Measurements from ENCODE around the gene ABCC4.
"Not testable (repeated sequence)": the region's sequence is repeated elsewhere in the genome, so short reads cannot be mapped to it uniquely, and the experiment has no call there.

Gene ABCC4

GRCh38 chr13:95298971-95299621, 2.2 kb downstream of the ABCC4 start:
- no peak for DNase-seq

- no peak for DNase-seq
Observed at GRCh38 chr13:95298169-95298965, 2.9 kb downstream of the ABCC4 start.

- DNase-seq = peak; percentile 10
Observed at GRCh38 chr13:95296326-95296925, 4.8 kb downstream of the ABCC4 start.

GRCh38 chr13:95295026-95295425, 6.2 kb downstream of the ABCC4 start:
- no peak for DNase-seq

GRCh38 chr13:95292622-95293021, 8.6 kb downstream of the ABCC4 start:
- DNase-seq = no peak

GRCh38 chr13:95289901-95290300, 11.3 kb downstream of the ABCC4 start:
- DNase-seq = not testable (repeated sequence)

- DNase-seq = no peak
Observed at GRCh38 chr13:95289020-95289444, 12.2 kb downstream of the ABCC4 start.

- DNase-seq = no peak
Observed at GRCh38 chr13:95284436-95284835, 16.8 kb downstream of the ABCC4 start.

GRCh38 chr13:95279016-95279415, 22.2 kb downstream of the ABCC4 start:
- no peak for DNase-seq

GRCh38 chr13:95276037-95276505, 25.2 kb downstream of the ABCC4 start:
- DNase-seq = no peak

- no peak for DNase-seq
Observed at GRCh38 chr13:95275322-95276036, 25.8 kb downstream of the ABCC4 start.

GRCh38 chr13:95273592-95274132, 27.6 kb downstream of the ABCC4 start:
- DNase-seq = not testable (repeated sequence)

- DNase-seq = not testable (repeated sequence)
Observed at GRCh38 chr13:95272076-95272475, 29.2 kb downstream of the ABCC4 start.

GRCh38 chr13:95269756-95270155, 31.5 kb downstream of the ABCC4 start:
- DNase-seq = no peak

- DNase-seq = not testable (repeated sequence)
Observed at GRCh38 chr13:95268343-95269065, 32.7 kb downstream of the ABCC4 start.

- no peak for DNase-seq
Observed at GRCh38 chr13:95267662-95268342, 33.4 kb downstream of the ABCC4 start.

GRCh38 chr13:95264225-95264624, 37.0 kb downstream of the ABCC4 start:
- DNase-seq = no peak

GRCh38 chr13:95262837-95263384, 38.3 kb downstream of the ABCC4 start:
- no peak for DNase-seq

GRCh38 chr13:95261956-95262355, 39.3 kb downstream of the ABCC4 start:
- DNase-seq = no peak

GRCh38 chr13:95260031-95260525, 41.2 kb downstream of the ABCC4 start:
- no peak for DNase-seq

- DNase-seq = no peak
Observed at GRCh38 chr13:95258619-95259194, 42.5 kb downstream of the ABCC4 start.
